Omental fat pad (tissue), 4 donors: ENCODE data around the gene GDPD5. TPM values are rescaled to one million over a fixed set of nuclear protein-coding genes. Genes with fewer than 3 reads are reported as not detected.
A peak's percentile ranks its signal among the peaks of the same experiment; 100 is the strongest.

ENCODE experiments used
- ATAC-seq: fragments of 150-250 bp; one replicate; pipeline ENCODE4 v1.9.1; 2016; ENCODE audit warnings: mild to moderate bottlenecking, moderate library complexity; ENCODE audit not compliant: low FRiP score
- DNase-seq: peaks from one replicate; pipeline ENCODE4 v3.0.0-alpha.2; 2019; ENCODE audit warnings: low spot score
- total RNA-seq, 4 donors: library from RNA; depleted of rRNA; stranded (reverse); fragments of >200 nt; gene quantifications; one replicate each; pipeline ENCODE4 v1.1.0, GENCODE V29; 2016
- TF ChIP-seq, protein P1 (sequence below), 3 donors: fragments of 450-650 bp; IDR thresholded peaks; one replicate each; pipeline ENCODE4 v1.5.1; 2016 to 2017; ENCODE audit warnings: antibody characterized with exemption in 3 of 3, mild to moderate bottlenecking in 3 of 3, moderate library complexity in 2 of 3

Gene GDPD5
- total RNA-seq, 4 donors from 2014 or later: 23.6 to 34.7 (median 31.7) TPM

DNA sequence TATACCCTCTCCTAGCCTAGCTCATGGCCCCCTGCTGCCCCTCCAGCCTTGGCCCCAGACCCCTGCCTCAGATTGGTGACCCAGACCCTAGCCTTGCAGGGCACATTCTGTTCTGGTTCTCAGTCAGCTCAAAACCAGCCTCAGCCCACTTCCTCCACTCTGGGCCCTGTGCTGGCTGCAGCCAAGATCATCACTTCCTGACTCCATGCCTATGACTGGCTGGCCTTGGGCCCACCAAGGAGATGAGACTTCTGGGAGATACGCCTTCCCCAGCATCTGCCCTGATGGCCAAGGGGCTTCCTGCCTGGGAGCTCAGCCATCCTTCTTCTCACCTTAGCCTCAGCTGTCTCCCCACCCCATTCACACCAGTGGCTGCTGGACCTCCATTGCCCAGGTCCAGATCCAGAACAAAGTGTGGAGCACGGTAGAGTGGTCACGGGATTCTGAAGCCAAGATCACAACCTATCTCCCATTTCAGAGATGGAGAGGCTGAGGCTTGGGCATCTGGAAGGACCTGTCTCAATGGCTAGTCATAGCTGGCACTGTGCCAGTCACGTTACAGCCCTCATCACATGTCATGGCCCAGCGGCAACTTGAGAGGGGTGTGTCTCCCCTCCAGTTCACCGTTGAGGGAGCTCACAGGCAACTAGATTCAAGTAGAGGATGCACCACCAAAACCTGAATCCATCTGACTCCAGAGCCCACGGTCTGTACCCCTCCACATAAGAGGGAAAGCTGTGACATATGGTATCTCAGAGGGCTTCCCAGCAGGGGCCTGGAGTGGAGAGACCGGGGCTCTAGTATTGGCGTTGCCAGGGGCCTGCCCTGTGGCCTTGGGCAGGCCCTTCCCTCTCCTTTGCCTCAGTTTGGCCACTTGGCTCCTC, 49.7 kb downstream of the GDPD5 start:
- DNase-seq: peak; percentile 31
- peak; percentile 9 for ATAC-seq
- TF ChIP-seq, protein P1, sequence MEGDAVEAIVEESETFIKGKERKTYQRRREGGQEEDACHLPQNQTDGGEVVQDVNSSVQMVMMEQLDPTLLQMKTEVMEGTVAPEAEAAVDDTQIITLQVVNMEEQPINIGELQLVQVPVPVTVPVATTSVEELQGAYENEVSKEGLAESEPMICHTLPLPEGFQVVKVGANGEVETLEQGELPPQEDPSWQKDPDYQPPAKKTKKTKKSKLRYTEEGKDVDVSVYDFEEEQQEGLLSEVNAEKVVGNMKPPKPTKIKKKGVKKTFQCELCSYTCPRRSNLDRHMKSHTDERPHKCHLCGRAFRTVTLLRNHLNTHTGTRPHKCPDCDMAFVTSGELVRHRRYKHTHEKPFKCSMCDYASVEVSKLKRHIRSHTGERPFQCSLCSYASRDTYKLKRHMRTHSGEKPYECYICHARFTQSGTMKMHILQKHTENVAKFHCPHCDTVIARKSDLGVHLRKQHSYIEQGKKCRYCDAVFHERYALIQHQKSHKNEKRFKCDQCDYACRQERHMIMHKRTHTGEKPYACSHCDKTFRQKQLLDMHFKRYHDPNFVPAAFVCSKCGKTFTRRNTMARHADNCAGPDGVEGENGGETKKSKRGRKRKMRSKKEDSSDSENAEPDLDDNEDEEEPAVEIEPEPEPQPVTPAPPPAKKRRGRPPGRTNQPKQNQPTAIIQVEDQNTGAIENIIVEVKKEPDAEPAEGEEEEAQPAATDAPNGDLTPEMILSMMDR (IDR thresholded peaks at IDR 0.05): no peak

- DNase-seq: no peak
- TF ChIP-seq, protein P1 (IDR thresholded peaks at IDR 0.05): no peak
- ATAC-seq: peak; percentile 49
Measured at GRCh38 chr11:75474878-75475766, 50.6 kb downstream of the GDPD5 start.

- no peak for ATAC-seq
- TF ChIP-seq, protein P1 (IDR thresholded peaks at IDR 0.05): no peak
- no peak for DNase-seq
Measured at GRCh38 chr11:75474240-75474639, 51.5 kb downstream of the GDPD5 start.

DNA sequence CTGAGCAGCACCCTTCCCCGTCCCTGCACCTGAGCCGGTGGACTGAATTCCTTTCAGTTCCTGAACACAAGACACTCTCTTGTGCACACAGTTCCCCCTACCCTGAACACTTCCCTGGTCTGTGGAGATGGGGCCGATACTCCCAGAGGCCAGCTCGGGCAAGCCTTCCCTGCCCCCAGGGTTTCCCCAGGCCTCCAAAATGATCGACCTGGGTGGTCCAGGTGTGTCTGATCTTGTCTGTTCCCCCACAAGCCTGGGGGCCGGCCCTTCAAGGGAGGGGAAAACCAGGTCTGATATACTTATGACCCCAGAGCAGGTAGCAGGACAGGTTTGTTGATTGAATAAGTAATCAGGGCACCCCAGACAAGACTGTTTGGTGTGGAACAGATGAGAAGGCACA, 52.1 kb downstream of the GDPD5 start:
- TF ChIP-seq, protein P1 (IDR thresholded peaks at IDR 0.05): no peak
- ATAC-seq: no peak
- DNase-seq: no peak

GRCh38 chr11:75472081-75472732, 53.5 kb downstream of the GDPD5 start:
- ATAC-seq: no peak
- no peak for DNase-seq
- TF ChIP-seq, protein P1 (IDR thresholded peaks at IDR 0.05): no peak

DNA sequence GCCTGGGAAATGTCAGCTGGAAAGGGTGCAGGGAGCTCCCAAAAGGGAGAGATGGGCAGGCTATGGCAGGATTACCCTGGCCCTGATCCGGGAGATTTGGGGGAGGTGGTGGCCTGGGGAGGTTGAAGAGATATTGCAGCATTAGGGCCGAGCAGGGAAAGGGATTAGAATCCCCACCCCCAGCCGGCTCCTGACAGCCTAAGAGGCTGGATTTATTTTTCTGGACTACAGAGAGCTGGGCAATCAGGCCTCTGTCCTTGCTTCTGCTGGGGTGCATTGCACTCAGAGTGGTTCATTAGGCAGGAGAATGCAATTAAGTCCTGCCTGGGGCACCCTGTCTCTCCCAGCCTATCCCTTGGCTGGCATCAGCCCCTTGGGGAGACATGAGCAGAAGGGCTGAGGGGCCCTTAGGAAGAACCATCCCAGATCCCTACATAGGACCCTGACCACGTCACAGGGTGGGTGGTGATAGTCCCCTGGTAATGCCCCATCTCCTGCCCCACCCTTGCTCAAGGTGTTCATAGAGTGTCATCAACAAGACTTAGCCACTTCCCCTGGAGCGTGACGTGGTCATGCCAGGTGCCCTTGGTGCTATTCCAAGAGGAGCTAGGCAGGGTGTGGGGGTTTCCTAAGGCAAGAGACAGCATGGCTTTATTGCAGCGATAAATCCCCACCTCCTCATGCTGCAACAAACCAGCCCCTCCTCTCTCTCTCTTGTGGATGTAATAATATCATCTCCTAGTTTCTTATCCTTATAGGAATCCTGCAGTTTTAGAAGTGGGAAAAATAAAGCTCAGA, 54.4 kb downstream of the GDPD5 start:
- TF ChIP-seq, protein P1 (IDR thresholded peaks at IDR 0.05): no peak
- DNase-seq (no peak), ATAC-seq (no peak)
